Endothelial cell of umbilical vein (primary cell): ENCODE data around the gene PIK3C3. TPM values are rescaled to one million over a fixed set of nuclear protein-coding genes. Genes with fewer than 3 reads are reported as not detected.

Experiments used
- BruUV-seq: library from RNA; stranded (reverse); fragments of 400-500 nt; replicated peaks from 2 replicates; lab custom pipeline; 2021; lab: Mats Ljungman, UMichigan
- CTCF ChIA-PET: fragments of 300-600, 350-600 bp; sonication (Branson Sonifier 250); formaldehyde crosslinking; loops from one replicate; lab custom pipeline; 2021; ENCODE audit warnings: antibody characterized with exemption, inconsistent platforms; lab: Charles Lee
- POLR2A ChIA-PET: fragments of 300-600, 350-600 bp; sonication (Branson Sonifier 250); formaldehyde crosslinking; loops from one replicate; lab custom pipeline; 2021; ENCODE audit warnings: antibody characterized with exemption, inconsistent platforms; lab: Charles Lee
- DNase-seq: peaks from one replicate; pipeline ENCODE4 v3.0.0-alpha.2; 2011; ENCODE audit warnings: low read depth, low spot score
- FAIRE-seq: peaks from 2 replicates; lab custom pipeline; 2011; peaks lifted over from hg19 to GRCh38; lab: Jason Lieb, UNC
- H2AFZ ChIP-seq: 2 replicates; pipeline ENCODE4 v1.6.0; 2012; ENCODE audit warnings: low read depth, low read length, control low read depth, inconsistent platforms
- H3K27ac ChIP-seq: 2 replicates; pipeline ENCODE4 v1.5.1; 2011; ENCODE audit warnings: low read depth, mild to moderate bottlenecking, control low read depth, low read length, moderate library complexity; ENCODE audit not compliant: insufficient read depth
- H3K27me3 ChIP-seq, 2 experiments: 2 replicates each; pipeline versions ENCODE4 v1.6.0 to v1.6.1; 2011; ENCODE audit warnings: low read length in 2 of 2, mixed read lengths in 1 of 2; ENCODE audit not compliant: control insufficient read depth in 2 of 2, insufficient read depth in 2 of 2
- H3K36me3 ChIP-seq, 2 experiments: 2 replicates in 1 of 2; 3 replicates in 1 of 2; pipeline ENCODE4 v1.5.1; 2011; ENCODE audit warnings: low read length in 2 of 2, mild to moderate bottlenecking in 1 of 2, moderate library complexity in 1 of 2; ENCODE audit not compliant: control insufficient read depth in 2 of 2, insufficient read depth in 2 of 2; ENCODE audit errors: extremely low read depth in 1 of 2
- H3K4me1 ChIP-seq: 3 replicates; pipeline ENCODE4 v1.5.1; 2011; ENCODE audit warnings: mild to moderate bottlenecking, low read length; ENCODE audit not compliant: control insufficient read depth, insufficient read depth; ENCODE audit errors: extremely low read depth
- H3K4me2 ChIP-seq: 2 replicates; pipeline ENCODE4 v1.6.1; 2011; ENCODE audit warnings: low read length, control low read depth, mixed read lengths; ENCODE audit not compliant: insufficient read depth
- H3K4me3 ChIP-seq, 3 experiments: fragments of 200-600 bp in 1 of 3; sonication (generic), shearing (Covaris generic) in 1 of 3; replicated peaks in 1 of 3; 2 replicates each; pipeline ENCODE4 v1.5.1; 2011 to 2016; ENCODE audit warnings: control low read depth in 3 of 3, low read length in 3 of 3, mild to moderate bottlenecking in 2 of 3, inconsistent platforms in 1 of 3, low read depth in 1 of 3, moderate library complexity in 1 of 3; ENCODE audit not compliant: insufficient read depth in 1 of 3
- H3K79me2 ChIP-seq: 2 replicates; pipeline ENCODE4 v1.6.0; 2012; ENCODE audit warnings: low read length, inconsistent platforms; ENCODE audit not compliant: control insufficient read depth, insufficient read depth
- H3K9ac ChIP-seq: replicated peaks from 2 replicates; pipeline ENCODE3; 2011; ENCODE audit warnings: low read length, control low read depth; ENCODE audit not compliant: insufficient read depth; ENCODE audit errors: extremely low read depth
- H3K9me1 ChIP-seq: replicated peaks from 3 replicates; pipeline ENCODE4 v1.6.0; 2011; ENCODE audit warnings: mild to moderate bottlenecking, low read length; ENCODE audit not compliant: control insufficient read depth, insufficient read depth; ENCODE audit errors: extremely low read depth
- H3K9me3 ChIP-seq: replicated peaks from 2 replicates; pipeline ENCODE4 v1.5.1; 2012; ENCODE audit warnings: low read length, inconsistent platforms; ENCODE audit not compliant: control insufficient read depth, insufficient read depth
- H4K20me1 ChIP-seq: replicated peaks from 2 replicates; pipeline ENCODE3; 2011; ENCODE audit warnings: mild to moderate bottlenecking, low read length; ENCODE audit not compliant: control insufficient read depth, insufficient read depth; ENCODE audit errors: extremely low read depth
- CTCF ChIP-seq, 2 donors: IDR thresholded peaks; 1 replicate in 1 of 2; 2 replicates in 1 of 2; pipeline ENCODE4 v1.5.1; 2011; ENCODE audit warnings: low read length in 2 of 2, mild to moderate bottlenecking in 2 of 2, moderate library complexity in 2 of 2, control low read depth in 1 of 2, inconsistent platforms in 1 of 2, low read depth in 1 of 2; ENCODE audit not compliant: insufficient read depth in 1 of 2; ENCODE audit errors: extremely low read depth in 1 of 2
- EZH2 ChIP-seq: IDR thresholded peaks from 2 replicates; pipeline ENCODE4 v1.6.1; 2012; ENCODE audit warnings: borderline replicate concordance, low read depth, mild to moderate bottlenecking, moderate library complexity, low read length, inconsistent platforms; ENCODE audit not compliant: severe bottlenecking
- FOS ChIP-seq: IDR thresholded peaks from 2 replicates; pipeline ENCODE4 v1.6.1; 2011; ENCODE audit warnings: mild to moderate bottlenecking, low read length, moderate library complexity, borderline replicate concordance; ENCODE audit not compliant: insufficient read depth
- GATA2 ChIP-seq: IDR thresholded peaks from 2 replicates; pipeline ENCODE4 v1.7.0; 2011; ENCODE audit warnings: low read depth, mild to moderate bottlenecking, moderate library complexity, mixed read lengths, low read length; ENCODE audit not compliant: insufficient read length, insufficient read depth
- JUN ChIP-seq: IDR thresholded peaks from 2 replicates; pipeline ENCODE4 v1.6.1; 2011; ENCODE audit warnings: borderline replicate concordance, low read depth; ENCODE audit not compliant: insufficient read length, insufficient read depth
- MAX ChIP-seq: IDR thresholded peaks from 2 replicates; pipeline ENCODE4 v1.6.1; 2011; ENCODE audit not compliant: insufficient read depth, insufficient read length
- MYC ChIP-seq: IDR thresholded peaks from one replicate; pipeline ENCODE4 v1.6.1; 2011; ENCODE audit warnings: mild to moderate bottlenecking, low read depth, low read length
- POLR2A ChIP-seq: IDR thresholded peaks from 2 replicates; pipeline ENCODE4 v1.6.1; 2012; ENCODE audit warnings: low read depth, mild to moderate bottlenecking, control low read depth, low read length
- POLR2AphosphoS5 ChIP-seq: IDR thresholded peaks from 2 replicates; pipeline ENCODE4 v1.6.1; 2012; ENCODE audit warnings: low read depth, mild to moderate bottlenecking, control low read depth, low read length, moderate library complexity; ENCODE audit not compliant: insufficient read depth
- dilution Hi-C: fragments of 300-500 bp; cut with MboI; formaldehyde crosslinking; loops from one replicate; pipeline ENCODE4 v1.15.0; 2019; ENCODE audit warnings: low sequenced_read_pairs; ENCODE audit not compliant: extremely low pct_ligation_motif_present
- intact Hi-C: fragments of 100-400 bp; cut with micrococcal nuclease; formaldehyde crosslinking; loops from one replicate; pipeline ENCODE4 v1.10.0; 2022
- polyA plus RNA-seq, 4 experiments: library from polyadenylated mRNA; depleted of rRNA in 3 of 4; stranded (reverse) in 3 of 4; unstranded in 1 of 4; fragments of >200 nt; gene quantifications; 2 replicates each; pipeline versions ENCODE4 v1.2.1 to v1.2.3, GENCODE V29; 2011 to 2012; ENCODE audit warnings: missing spikeins in 1 of 4
- total RNA-seq: library from RNA; stranded (reverse); gene quantifications from 2 replicates; pipeline ENCODE4 v1.2.3, GENCODE V29; 2021

The PIK3C3 gene
- total and polyA plus RNA-seq, 2 donors (not counting 3 experiments of a cell fraction or from before 2014, with no cell fraction given) = 19.5 to 47.3 TPM

GRCh38 chr18:42074704-42075103 is 119.7 kb downstream of the PIK3C3 start:
- POLR2A ChIA-PET = no interaction called here
- no peak for FAIRE-seq

More at GRCh38 chr18:42074704-42075103, 119.7 kb downstream of the PIK3C3 start:
- H3K79me2 ChIP-seq = no peaks in the 10 kb centered on the region
- H3K27me3 ChIP-seq = no peaks in the 10 kb centered on the region
- peaks cover 0 to 4% of the 10 kb centered on the region in 2 experiments for H3K36me3 ChIP-seq
- no peak overlapping the region for H3K27ac ChIP-seq
- no peak overlapping the region for H2AFZ ChIP-seq
- DNase-seq = no peak
- no TSS peak for BruUV-seq
- TF ChIP-seq FOS = no peak
- no peak for TF ChIP-seq MYC
- TF ChIP-seq EZH2 = no peak
- TF ChIP-seq MAX = no peak
- TF ChIP-seq CTCF (IDR thresholded peaks at IDR 0.05; ENCODE audit: extremely low read depth in 1 of 2, insufficient read depth in 1 of 2, low read depth in 1 of 2, low read length in 2 of 2) = no peak
- TF ChIP-seq JUN = no peak
- TF ChIP-seq POLR2AphosphoS5 = no peak
- TF ChIP-seq POLR2A = no peak
- TF ChIP-seq GATA2 = no peak
- H3K4me3 ChIP-seq = no peak overlapping the region
- H3K4me1 ChIP-seq = no peaks in the 10 kb centered on the region
- CTCF ChIA-PET = interaction anchor here (1.0 to 3.0 kb wide), 5 partner anchors 10 to 47 kb away, joined by 3 to 17 read pairs (median 4); no protein-coding TSS in a partner anchor
- no peak overlapping the region for H3K4me2 ChIP-seq
- no peaks in the 10 kb centered on the region for H4K20me1 ChIP-seq
- no peaks in the 10 kb centered on the region for H3K9me1 ChIP-seq
- dilution Hi-C loops (no loop called here), intact Hi-C loops (no loop called here)
- H3K9ac ChIP-seq = no peak overlapping the region
- no peaks in the 10 kb centered on the region for H3K9me3 ChIP-seq
